Measurements from ENCODE around the gene ADRA1B.
"Not testable (repeated sequence)": the region's sequence is repeated elsewhere in the genome, so short reads cannot be mapped to it uniquely, and the experiment has no call there.

ADRA1B gene

GRCh38 chr5:159971931-159972461 lies 55.7 kb downstream of the ADRA1B start:
- DNase-seq: no peak

GRCh38 chr5:159972538-159973362 lies 56.5 kb downstream of the ADRA1B start:
- DNase-seq: no peak

DNA sequence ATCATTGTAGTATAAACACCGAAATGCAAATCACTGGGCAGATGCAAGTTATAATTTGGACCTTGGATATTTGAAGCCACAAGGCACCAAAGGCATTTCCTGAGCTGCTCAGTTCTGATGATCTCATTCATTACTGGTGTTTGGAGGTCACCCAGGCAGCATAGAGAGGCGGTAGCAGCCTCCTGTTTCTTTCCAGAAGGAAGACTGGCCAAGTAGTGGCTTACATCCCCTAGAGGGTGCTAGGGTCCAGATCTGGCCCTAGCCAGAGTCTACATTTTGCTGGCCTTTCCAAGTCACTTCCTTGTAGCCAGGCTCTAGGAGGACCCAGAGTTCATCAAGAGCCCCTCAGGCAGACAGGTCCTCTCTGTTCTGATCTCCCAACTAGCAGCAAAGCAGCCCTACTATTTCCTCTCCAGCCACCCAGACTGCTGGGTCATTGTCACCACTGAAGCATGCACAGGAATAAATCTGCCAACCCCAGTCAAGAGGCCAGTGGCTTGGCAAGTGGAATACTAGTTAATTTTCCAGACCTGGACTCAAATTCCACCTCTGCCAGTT lies 59.3 kb downstream of the ADRA1B start:
- no peak for DNase-seq

DNA sequence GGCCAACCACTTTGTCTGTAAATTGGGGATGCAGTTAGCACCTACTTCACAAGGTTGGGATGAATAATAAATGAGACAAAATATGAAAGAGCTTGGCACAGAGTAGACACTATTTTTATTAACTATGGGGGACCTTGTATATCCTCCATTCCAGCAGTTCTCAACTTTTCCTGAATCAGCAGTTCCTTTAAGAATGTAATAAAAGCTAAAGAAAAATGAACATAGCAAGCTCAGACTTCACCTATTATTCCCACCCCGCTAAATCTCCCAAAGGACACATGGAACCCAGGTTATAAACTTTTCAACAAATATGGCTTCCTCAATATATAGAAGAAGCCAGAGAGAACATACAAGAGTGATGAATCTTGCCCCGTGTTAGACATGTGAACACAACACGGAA lies 60.6 kb downstream of the ADRA1B start:
- DNase-seq: no peak

- DNase-seq: no peak
These were observed 62.1 kb downstream of the ADRA1B start for GRCh38 chr5:159978358-159978757.

GRCh38 chr5:159982421-159983173 lies 66.3 kb downstream of the ADRA1B start:
- DNase-seq: no peak

DNA sequence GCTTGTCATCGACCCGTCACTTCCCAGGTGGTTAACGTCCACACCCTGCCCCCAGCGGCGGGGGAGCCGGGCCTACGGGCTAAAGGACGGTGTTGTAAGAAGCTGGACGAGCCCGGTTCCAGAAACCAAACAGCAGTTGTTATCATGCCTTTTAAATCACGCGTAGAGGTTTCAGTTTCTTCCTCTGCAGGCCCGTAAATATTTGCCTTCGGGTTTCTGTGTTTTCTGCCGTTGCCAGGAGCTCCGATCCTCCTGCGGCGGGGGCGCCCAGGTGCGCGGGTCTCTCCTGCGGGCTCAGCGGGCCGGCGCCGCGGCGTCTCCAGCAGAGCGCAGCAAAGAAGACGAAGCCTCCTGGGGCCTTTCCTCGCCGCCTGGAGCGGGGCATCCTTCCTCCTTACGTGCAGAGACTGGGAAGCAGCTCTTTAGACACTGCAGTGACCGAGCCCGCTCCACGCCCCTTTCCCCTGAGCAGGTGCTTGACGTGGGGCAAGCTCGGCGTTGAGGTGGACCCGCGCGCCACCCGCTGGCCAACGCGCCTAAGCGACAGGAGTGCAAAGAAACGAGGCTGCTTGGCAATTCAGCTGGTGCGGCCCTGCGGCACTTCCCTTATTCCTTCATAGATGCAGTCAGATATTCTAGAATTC lies 70.9 kb downstream of the ADRA1B start:
- DNase-seq: peak; percentile 73

GRCh38 chr5:159990506-159990905 lies 74.2 kb downstream of the ADRA1B start:
- no peak for DNase-seq

- no peak for DNase-seq
These were observed 76.3 kb downstream of the ADRA1B start for GRCh38 chr5:159992566-159992965.

DNA sequence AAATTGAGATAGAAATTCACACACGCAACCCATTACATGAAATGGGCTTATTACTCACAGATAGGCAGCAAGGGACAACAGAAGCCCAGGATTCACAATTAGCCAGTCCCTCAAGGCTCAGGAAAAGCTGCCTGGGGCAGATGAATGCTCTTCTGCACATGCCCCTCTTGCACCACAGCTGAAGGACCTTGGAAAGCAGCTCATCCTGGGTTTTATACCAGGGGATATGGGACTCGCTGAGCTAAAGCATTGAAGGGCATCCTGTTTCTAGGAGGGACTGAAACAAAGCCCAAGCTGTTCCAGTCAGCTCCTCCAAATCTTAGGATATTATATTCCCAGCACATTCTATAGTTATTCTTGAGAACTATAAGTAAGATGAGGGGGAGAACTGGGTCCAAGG lies 76.9 kb downstream of the ADRA1B start:
- no peak for DNase-seq

GRCh38 chr5:159995907-159996306 lies 79.6 kb downstream of the ADRA1B start:
- DNase-seq: no peak

DNA sequence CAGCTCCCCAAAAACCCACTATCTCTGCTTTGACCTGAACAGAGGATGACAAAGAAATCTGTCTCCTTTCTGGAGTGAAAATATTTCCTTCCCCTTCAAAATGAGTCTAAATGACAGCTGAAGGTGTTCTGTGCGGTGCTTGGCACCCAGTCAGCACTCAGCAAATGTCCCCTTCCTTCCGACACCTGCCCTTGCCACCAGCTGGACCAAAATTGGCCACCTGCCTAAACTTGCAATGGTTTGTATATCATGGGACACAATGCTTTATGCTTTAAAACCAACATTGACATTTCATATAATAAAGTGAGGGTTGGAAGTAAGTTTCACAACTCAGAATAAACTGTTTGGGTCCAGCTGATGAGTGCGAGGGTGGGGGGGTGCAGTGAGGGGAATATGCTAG lies 85.2 kb downstream of the ADRA1B start:
- DNase-seq: no peak

DNA sequence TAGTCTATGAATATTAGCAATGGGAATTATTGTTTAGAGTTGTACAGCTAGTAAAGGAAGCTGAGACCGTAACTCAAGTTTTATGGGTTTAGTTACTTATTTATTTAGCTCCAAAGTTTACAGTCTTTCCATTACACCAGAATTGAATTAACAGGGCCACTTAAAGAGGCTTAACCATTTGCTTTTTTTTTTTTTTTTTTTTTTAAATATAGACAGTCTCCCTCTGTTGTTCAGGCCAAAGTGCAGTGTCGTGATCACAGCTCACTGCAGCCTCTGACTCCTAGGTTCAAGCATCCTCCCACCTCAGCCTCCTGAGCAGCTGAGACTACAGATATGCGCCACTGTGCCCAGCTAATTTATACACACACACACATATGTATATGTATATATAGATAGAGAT lies 91.2 kb downstream of the ADRA1B start:
- no peak for DNase-seq

- not testable (repeated sequence) for DNase-seq
These were observed 92.2 kb downstream of the ADRA1B start for GRCh38 chr5:160008529-160008876.

DNA sequence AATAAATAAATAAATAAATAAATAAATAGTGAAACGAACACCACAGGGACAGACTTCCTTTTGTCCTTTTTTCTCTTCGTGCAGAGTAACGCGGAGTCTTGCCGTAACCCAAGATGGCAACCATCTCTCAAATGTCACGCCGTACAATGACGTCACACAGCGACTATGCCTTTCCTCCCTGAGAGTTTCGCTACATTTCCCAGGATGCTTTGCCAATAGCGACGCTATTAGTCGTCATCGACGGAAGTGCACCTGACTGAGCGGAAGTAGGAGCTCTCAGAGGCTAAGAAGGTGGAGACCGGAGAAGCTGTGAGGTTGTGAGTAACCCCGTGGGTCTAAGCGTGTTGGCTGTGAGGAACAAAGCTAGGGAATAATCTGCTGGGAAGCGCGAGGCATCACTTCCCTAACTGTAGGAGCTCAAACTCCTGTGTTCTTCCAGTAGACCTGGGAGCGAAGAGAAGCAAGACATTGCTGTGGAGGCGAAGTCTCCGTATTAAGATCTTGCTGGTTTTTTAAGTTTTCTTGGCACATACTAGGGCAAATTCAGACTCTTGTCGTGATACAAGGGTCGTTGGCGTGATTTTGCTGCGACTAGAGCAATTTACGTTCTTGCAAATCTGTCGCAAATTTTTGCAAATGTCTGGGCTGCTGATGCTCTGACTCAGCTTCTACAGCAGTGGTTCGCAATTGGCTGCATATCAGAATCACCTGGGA lies 92.8 kb downstream of the ADRA1B start, which contains the start of gene TTC1:
Gene TTC1 (plus strand): TSS at position 263 of the 714 bp plus-strand sequence. CDS start 1,390 bp downstream, outside the sequence.
- peak; percentile 80 for DNase-seq

GRCh38 chr5:160009591-160009989 lies 93.3 kb downstream of the ADRA1B start:
- no peak for DNase-seq

DNA sequence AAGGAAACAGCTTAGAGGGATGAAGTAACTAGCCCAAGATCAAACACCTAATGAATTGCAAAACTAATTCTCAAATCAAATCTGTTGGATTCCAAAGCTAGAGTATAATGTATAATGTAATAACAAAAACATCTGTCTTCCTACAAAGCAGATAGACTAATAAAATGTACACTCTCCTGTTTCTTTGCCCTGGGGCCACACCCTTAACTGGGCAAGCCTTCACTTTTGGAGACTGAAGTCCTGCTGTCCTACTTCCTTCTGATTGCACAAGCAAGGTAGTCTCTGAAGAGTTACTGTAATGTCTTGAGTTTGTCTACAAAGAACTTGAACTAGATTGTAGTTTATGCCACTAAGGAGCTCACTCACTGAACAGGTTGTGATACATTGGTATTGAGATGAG lies 95.2 kb downstream of the ADRA1B start:
- no peak for DNase-seq

GRCh38 chr5:160014197-160014596 lies 97.9 kb downstream of the ADRA1B start:
- not testable (repeated sequence) for DNase-seq

DNA sequence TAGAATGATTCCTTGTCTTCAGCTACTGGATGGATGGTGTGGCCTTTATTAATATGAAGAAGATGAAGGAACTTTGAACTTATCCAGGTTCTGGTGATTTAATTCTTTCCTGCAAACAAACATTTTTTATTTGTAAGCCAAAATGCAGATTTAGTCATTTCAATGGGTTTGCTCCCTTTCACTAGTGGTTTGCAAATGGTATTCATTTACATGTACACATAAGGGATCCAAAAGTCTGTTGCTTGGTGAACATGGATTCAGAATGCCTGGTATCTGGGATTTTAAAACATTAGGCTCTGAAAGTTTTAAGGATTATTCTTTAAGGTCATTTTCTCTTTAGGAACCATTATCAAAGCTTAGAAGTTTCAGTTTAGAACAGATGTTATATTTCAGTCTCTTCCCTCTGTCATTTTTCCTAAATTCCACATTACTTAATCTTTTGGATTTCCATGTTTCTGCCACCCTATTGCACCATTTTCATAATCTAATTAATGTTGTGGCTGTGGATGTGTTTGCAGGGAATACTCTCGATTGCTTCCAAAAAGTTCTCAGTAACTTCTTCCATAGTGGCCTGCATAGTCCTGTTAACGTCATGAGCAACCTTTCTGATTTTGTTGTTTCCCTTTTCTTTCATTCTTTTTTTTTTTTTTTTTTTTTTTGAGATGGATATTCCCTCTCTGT lies 102.8 kb downstream of the ADRA1B start:
- no peak for DNase-seq

DNA sequence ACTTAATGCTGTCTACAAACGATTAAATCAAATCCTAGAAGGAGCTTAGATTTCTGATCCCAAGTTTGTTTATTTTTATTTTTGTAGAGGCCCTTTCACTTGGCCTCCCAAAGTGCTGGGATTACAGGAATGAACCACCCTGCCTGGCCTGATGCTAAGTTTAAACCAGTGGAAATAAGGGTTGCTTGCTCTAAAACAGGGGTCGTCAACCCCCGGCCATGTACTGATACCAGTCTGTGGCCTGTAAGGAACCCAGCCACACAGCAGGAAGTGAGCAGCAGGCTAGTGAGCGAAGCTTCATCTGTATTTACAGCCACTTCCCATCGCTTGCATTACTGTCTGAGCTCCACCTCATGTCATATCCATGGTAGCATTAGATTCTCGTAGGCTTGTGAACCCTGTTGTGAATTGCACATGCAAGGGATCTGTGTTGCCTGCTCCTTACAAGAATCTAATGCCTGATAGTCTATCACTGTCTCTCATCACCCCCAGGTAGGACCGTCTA lies 104.0 kb downstream of the ADRA1B start:
- no peak for DNase-seq

- DNase-seq: no peak
These were observed 104.7 kb downstream of the ADRA1B start for GRCh38 chr5:160020964-160021363.

All from stimulated activated CD4-positive, alpha-beta T cell treated with anti-CD3 and anti-CD28 coated beads, Interleukin-12 subunit alpha, Interleukin-12 subunit beta, amount 100 ng/mL, for 4 hours (primary cell).